IMR-90 (cell line): ENCODE results near the gene RAP1GAP2. TPM values are rescaled to one million over a fixed set of nuclear protein-coding genes. Genes with fewer than 3 reads are reported as not detected.

Experiments used
- ATAC-seq: fragments of 200-7000 bp; cut with Tn5 transposase; 2 replicates; pipeline ENCODE4 v1.9.1; 2020; ENCODE audit warnings: low read depth, mild to moderate bottlenecking, moderate library complexity
- BruUV-seq: library from RNA; stranded (reverse); fragments of 400-500 nt; replicated peaks from 2 replicates; lab custom pipeline; 2021; lab: Mats Ljungman, UMichigan
- CTCF ChIA-PET: fragments of 300-600 bp; formaldehyde crosslinking; extraction: SDS; loops from one replicate; lab custom pipeline; 2021; ENCODE audit warnings: antibody characterized with exemption; lab: Yijun Ruan, JAX
- POLR2A ChIA-PET: fragments of 300-600 bp; sonication (Branson Sonifier 250); formaldehyde crosslinking; loops from one replicate; lab custom pipeline; 2022; ENCODE audit warnings: antibody characterized with exemption; ENCODE audit not compliant: unreplicated experiment; lab: Charles Lee
- DNase-seq: peaks from one replicate; pipeline ENCODE4 v3.0.0; 2013
- H2AFZ ChIP-seq: replicated peaks from 2 replicates; pipeline ENCODE3; 2013; ENCODE audit warnings: low read length, mild to moderate bottlenecking; ENCODE audit not compliant: poor library complexity
- H2AK5ac ChIP-seq: 2 replicates; pipeline ENCODE4 v1.6.1; 2013; ENCODE audit warnings: low read depth, low read length, inconsistent platforms
- H2AK9ac ChIP-seq: replicated peaks from 2 replicates; pipeline ENCODE3; 2013; ENCODE audit warnings: mild to moderate bottlenecking, low read depth, low read length, moderate library complexity; ENCODE audit not compliant: poor library complexity
- H2BK120ac ChIP-seq: 2 replicates; pipeline ENCODE4 v1.6.1; 2013; ENCODE audit warnings: low read depth, low read length, inconsistent platforms
- H2BK15ac ChIP-seq: 3 replicates; pipeline ENCODE4 v1.6.1; 2013; ENCODE audit warnings: low read depth, low read length, inconsistent platforms
- H2BK20ac ChIP-seq: 2 replicates; pipeline ENCODE4 v1.6.1; 2013; ENCODE audit warnings: low read depth, mild to moderate bottlenecking, inconsistent platforms, low read length, moderate library complexity
- H2BK5ac ChIP-seq: 2 replicates; pipeline ENCODE4 v1.6.1; 2013; ENCODE audit warnings: mild to moderate bottlenecking, low read depth, low read length, inconsistent platforms; ENCODE audit not compliant: poor library complexity, severe bottlenecking
- H3K14ac ChIP-seq: replicated peaks from 2 replicates; pipeline ENCODE4 v1.6.1; 2013; ENCODE audit warnings: low read depth, low read length, inconsistent platforms
- H3K18ac ChIP-seq: 2 replicates; pipeline ENCODE4 v1.6.1; 2013; ENCODE audit warnings: low read depth, low read length, control low read depth
- H3K23ac ChIP-seq: 2 replicates; pipeline ENCODE4 v1.6.1; 2013; ENCODE audit warnings: low read depth, low read length, inconsistent platforms
- H3K27ac ChIP-seq: 2 replicates; pipeline ENCODE4 v1.5.1; 2013; ENCODE audit warnings: mild to moderate bottlenecking, control low read depth, low read length; ENCODE audit not compliant: insufficient read depth
- H3K27me3 ChIP-seq: 2 replicates; pipeline ENCODE4 v1.6.1; 2013; ENCODE audit warnings: low read length; ENCODE audit not compliant: control insufficient read depth, insufficient read depth
- H3K36me3 ChIP-seq: 2 replicates; pipeline ENCODE4 v1.6.1; 2013; ENCODE audit warnings: low read length, mixed read lengths; ENCODE audit not compliant: control insufficient read depth, insufficient read depth
- H3K4ac ChIP-seq: 2 replicates; pipeline ENCODE4 v1.6.1; 2013; ENCODE audit warnings: low read depth, low read length, inconsistent platforms
- H3K4me1 ChIP-seq: 2 replicates; pipeline ENCODE4 v1.6.1; 2013; ENCODE audit warnings: low read length, mixed read lengths; ENCODE audit not compliant: control insufficient read depth, insufficient read depth
- H3K4me2 ChIP-seq: 2 replicates; pipeline ENCODE4 v1.6.1; 2013; ENCODE audit warnings: low read depth, mild to moderate bottlenecking, control low read depth, low read length, moderate library complexity
- H3K4me3 ChIP-seq: 2 replicates; pipeline ENCODE4 v1.5.1; 2013; ENCODE audit warnings: low read depth, mild to moderate bottlenecking, control low read depth, low read length, moderate library complexity; ENCODE audit not compliant: insufficient read depth
- H3K56ac ChIP-seq: 2 replicates; pipeline ENCODE4 v1.6.1; 2013; ENCODE audit warnings: low read length, inconsistent platforms; ENCODE audit not compliant: insufficient read depth; ENCODE audit errors: extremely low read depth
- H3K79me1 ChIP-seq, 2 experiments: 2 replicates each; pipeline ENCODE4 v1.6.1; 2013; ENCODE audit warnings: low read length in 2 of 2, inconsistent platforms in 1 of 2, low read depth in 1 of 2
- H3K9ac ChIP-seq: 2 replicates; pipeline ENCODE4 v1.6.1; 2013; ENCODE audit warnings: low read depth, low read length, control low read depth
- H3K9me1 ChIP-seq: 2 replicates; pipeline ENCODE4 v1.6.1; 2013; ENCODE audit warnings: low read length, inconsistent platforms; ENCODE audit not compliant: insufficient read depth
- H3K9me3 ChIP-seq: 2 replicates; pipeline ENCODE4 v1.6.1; 2013; ENCODE audit warnings: low read length; ENCODE audit not compliant: control insufficient read depth, insufficient read depth
- H4K20me1 ChIP-seq: 2 replicates; pipeline ENCODE4 v1.6.1; 2013; ENCODE audit warnings: low read length, inconsistent platforms; ENCODE audit not compliant: insufficient read depth
- H4K5ac ChIP-seq: 2 replicates; pipeline ENCODE4 v1.6.1; 2013; ENCODE audit warnings: mild to moderate bottlenecking, low read depth, low read length, control low read depth
- H4K8ac ChIP-seq, 2 experiments: 2 replicates each; pipeline ENCODE4 v1.6.1; 2013; ENCODE audit warnings: low read depth in 2 of 2, low read length in 2 of 2, control low read depth in 1 of 2, inconsistent platforms in 1 of 2
- H4K91ac ChIP-seq: 2 replicates; pipeline ENCODE4 v1.6.1; 2013; ENCODE audit warnings: low read depth, low read length, inconsistent platforms; ENCODE audit not compliant: insufficient read depth
- BHLHE40 ChIP-seq: fragments of 150-350 bp; IDR thresholded peaks from 2 replicates; pipeline ENCODE4 v1.6.1; 2016; ENCODE audit warnings: mild to moderate bottlenecking, low read depth, low read length
- CEBPB ChIP-seq: IDR thresholded peaks from 2 replicates; pipeline ENCODE4 v1.6.1; 2012; ENCODE audit warnings: low read depth, low read length, improper control_type of control experiment
- CHD1 ChIP-seq: IDR thresholded peaks from 2 replicates; pipeline ENCODE4 v1.6.1; 2012; ENCODE audit warnings: low read depth, low read length, improper control_type of control experiment
- FOS ChIP-seq: fragments of 150-350 bp; IDR thresholded peaks from 2 replicates; pipeline ENCODE4 v1.6.1; 2016; ENCODE audit warnings: low read depth, low read length
- MAFK ChIP-seq: IDR thresholded peaks from 2 replicates; pipeline ENCODE4 v1.6.1; 2012; ENCODE audit warnings: low read depth, low read length, improper control_type of control experiment
- MAZ ChIP-seq: IDR thresholded peaks from 2 replicates; pipeline ENCODE4 v1.6.1; 2012; ENCODE audit warnings: low read depth, mild to moderate bottlenecking, low read length, improper control_type of control experiment, moderate library complexity, borderline replicate concordance
- MXI1 ChIP-seq: IDR thresholded peaks from 2 replicates; pipeline ENCODE4 v1.6.1; 2012; ENCODE audit warnings: low read depth, mild to moderate bottlenecking, low read length, moderate library complexity, borderline replicate concordance
- NFE2L2 ChIP-seq: fragments of 150-350 bp; IDR thresholded peaks from 2 replicates; pipeline ENCODE4 v1.6.1; 2016; ENCODE audit warnings: low read depth, mild to moderate bottlenecking, low read length
- POLR2A ChIP-seq: IDR thresholded peaks from 2 replicates; pipeline ENCODE4 v1.6.1; 2012; ENCODE audit warnings: mild to moderate bottlenecking, low read depth, low read length
- RAD21 ChIP-seq: IDR thresholded peaks from 2 replicates; pipeline ENCODE4 v1.6.1; 2012; ENCODE audit warnings: low read length, improper control_type of control experiment
- RCOR1 ChIP-seq: IDR thresholded peaks from 2 replicates; pipeline ENCODE4 v1.6.1; 2012; ENCODE audit warnings: mild to moderate bottlenecking, low read length, improper control_type of control experiment; ENCODE audit not compliant: insufficient replicate concordance
- RFX5 ChIP-seq: IDR thresholded peaks from 2 replicates; pipeline ENCODE4 v1.8.0; 2012; ENCODE audit warnings: low read depth, mild to moderate bottlenecking, low read length, moderate library complexity
- SMC3 ChIP-seq: fragments of 150-350 bp; IDR thresholded peaks from 2 replicates; pipeline ENCODE4 v1.6.1; 2016; ENCODE audit warnings: low read depth, mild to moderate bottlenecking, antibody characterized with exemption, low read length, moderate library complexity
- WGBS, 2 experiments: methylation state at CpG; one replicate each; pipeline versions ENCODE4 v1.1.5 to v1.1.7; 2013; ENCODE audit warnings: missing lambda C conversion rate in 2 of 2; ENCODE audit not compliant: insufficient read length in 1 of 2; ENCODE audit errors: extremely low coverage in 2 of 2; 5-methylcytosine and 5-hydroxymethylcytosine counted together
- dilution Hi-C: fragments of 300-500 bp; cut with HindIII; formaldehyde crosslinking; loops from one replicate; pipeline ENCODE4 v1.14.3; 2018; ENCODE audit warnings: low sequenced_read_pairs; ENCODE audit not compliant: unreplicated experiment
- in situ Hi-C: fragments of 300-500 bp; cut with MboI; formaldehyde crosslinking; loops from 3 replicates; pipeline ENCODE4 v1.14.3; 2019; ENCODE audit warnings: low sequenced_read_pairs, inconsistent platforms, mixed read lengths
- intact Hi-C: fragments of 100-400 bp; cut with micrococcal nuclease; formaldehyde crosslinking; loops from 2 replicates; pipeline ENCODE4 v1.10.0; 2022
- polyA plus RNA-seq, 3 experiments: library from polyadenylated mRNA; depleted of rRNA; stranded (reverse); fragments of >200 nt; gene quantifications; 2 replicates each; pipeline ENCODE4 v1.2.3, GENCODE V29; 2012; ENCODE audit warnings: low replicate concordance in 1 of 3
- total RNA-seq: library from RNA; depleted of rRNA; stranded (reverse); fragments of >200 nt; gene quantifications from 2 replicates; pipeline ENCODE4 v1.2.3, GENCODE V29; 2012
- TF ChIP-seq, protein P1 (sequence below): fragments of 150-350 bp; IDR thresholded peaks from 2 replicates; pipeline ENCODE4 v1.6.1; 2017; ENCODE audit warnings: mild to moderate bottlenecking, antibody characterized with exemption, low read length, low read depth
- TF ChIP-seq, protein P2 (sequence below): conservative IDR thresholded peaks from 2 replicates; pipeline ENCODE4 v1.5.1; 2012; ENCODE audit warnings: mild to moderate bottlenecking, low read depth, low read length, improper control_type of control experiment

Gene RAP1GAP2
- total and polyA plus RNA-seq, 2 of the 4 experiments (the other 2 are of a cell fraction), result 5.7 to 7.5 TPM

DNA sequence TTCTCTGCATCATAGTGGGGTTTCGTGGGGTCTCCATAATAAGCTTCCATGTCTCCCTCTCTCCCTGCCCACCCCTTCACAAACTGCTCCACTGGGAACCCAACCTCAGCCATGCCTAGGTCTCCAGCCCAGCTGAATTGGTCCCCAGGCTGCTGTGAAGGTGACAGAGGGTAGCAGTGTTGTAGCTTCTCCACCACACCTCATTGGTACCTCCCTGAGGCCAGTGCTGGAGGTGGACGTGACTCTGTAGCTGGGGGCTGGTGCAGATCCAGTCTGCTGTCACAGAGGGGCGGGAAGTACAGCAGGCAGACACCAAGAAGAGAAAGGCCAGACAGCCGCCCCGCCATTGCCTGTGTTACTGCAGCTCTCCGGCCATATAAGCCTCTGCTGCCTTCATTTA lies 185.1 kb downstream of the RAP1GAP2 start:
- H4K91ac ChIP-seq, result no peak overlapping the region
- POLR2A ChIA-PET, result no interaction called here
- dilution Hi-C loops, result no loop called here
- no peak overlapping the region for H3K9ac ChIP-seq
- no peak overlapping the region for H3K4me2 ChIP-seq
- 0 out of 2 replicates have a peak overlapping the region, but pooled peaks have one; percentile 15 for H2AK5ac ChIP-seq
- H3K27ac ChIP-seq, result no peak overlapping the region
- H3K18ac ChIP-seq, result no peak overlapping the region
- no peak overlapping the region for H3K4ac ChIP-seq
- no peak overlapping the region for H2BK5ac ChIP-seq
- no peaks in the 10 kb centered on the region for H4K20me1 ChIP-seq
- 0 out of 4 replicates have a peak, but pooled peaks cover 0 to 4% of the 10 kb centered on the region in 2 experiments for H3K79me1 ChIP-seq
- H2AFZ ChIP-seq, result no peak overlapping the region
- CTCF ChIA-PET, result no interaction called here
- intact Hi-C loops, result no loop called here
- H3K4me1 ChIP-seq, result peaks cover 2% of the 10 kb centered on the region; the same call in 1 of the 2 replicates
- H3K14ac ChIP-seq, result no peak overlapping the region
- H2BK120ac ChIP-seq, result no peak overlapping the region
- WGBS, 2 experiments, result 75% methylated on average over 4 of the region's 6 CpGs; no CpG with 5 or more reads in 1 of the 2 experiments
- ATAC-seq (no peak), DNase-seq (no peak)
- no peak overlapping the region for H2BK15ac ChIP-seq
- H3K23ac ChIP-seq, result no peak overlapping the region
- H2BK20ac ChIP-seq, result no peak overlapping the region
- no peaks in the 10 kb centered on the region for H3K27me3 ChIP-seq
- in situ Hi-C loops, result no loop called here
- no peaks in the 10 kb centered on the region for H3K9me1 ChIP-seq
- H3K9me3 ChIP-seq, result no peaks in the 10 kb centered on the region
- no TSS peak for BruUV-seq
- TF ChIP-seq POLR2A (no peak), MAZ (no peak), MXI1 (no peak), RAD21 (no peak), RCOR1 (no peak), RFX5 (no peak), BHLHE40 (no peak), MAFK (no peak), CEBPB (no peak), CHD1 (no peak), NFE2L2 (no peak), SMC3 (no peak), FOS (no peak)
- TF ChIP-seq, protein P1, sequence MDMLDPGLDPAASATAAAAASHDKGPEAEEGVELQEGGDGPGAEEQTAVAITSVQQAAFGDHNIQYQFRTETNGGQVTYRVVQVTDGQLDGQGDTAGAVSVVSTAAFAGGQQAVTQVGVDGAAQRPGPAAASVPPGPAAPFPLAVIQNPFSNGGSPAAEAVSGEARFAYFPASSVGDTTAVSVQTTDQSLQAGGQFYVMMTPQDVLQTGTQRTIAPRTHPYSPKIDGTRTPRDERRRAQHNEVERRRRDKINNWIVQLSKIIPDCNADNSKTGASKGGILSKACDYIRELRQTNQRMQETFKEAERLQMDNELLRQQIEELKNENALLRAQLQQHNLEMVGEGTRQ, result no peak
- TF ChIP-seq, protein P2, sequence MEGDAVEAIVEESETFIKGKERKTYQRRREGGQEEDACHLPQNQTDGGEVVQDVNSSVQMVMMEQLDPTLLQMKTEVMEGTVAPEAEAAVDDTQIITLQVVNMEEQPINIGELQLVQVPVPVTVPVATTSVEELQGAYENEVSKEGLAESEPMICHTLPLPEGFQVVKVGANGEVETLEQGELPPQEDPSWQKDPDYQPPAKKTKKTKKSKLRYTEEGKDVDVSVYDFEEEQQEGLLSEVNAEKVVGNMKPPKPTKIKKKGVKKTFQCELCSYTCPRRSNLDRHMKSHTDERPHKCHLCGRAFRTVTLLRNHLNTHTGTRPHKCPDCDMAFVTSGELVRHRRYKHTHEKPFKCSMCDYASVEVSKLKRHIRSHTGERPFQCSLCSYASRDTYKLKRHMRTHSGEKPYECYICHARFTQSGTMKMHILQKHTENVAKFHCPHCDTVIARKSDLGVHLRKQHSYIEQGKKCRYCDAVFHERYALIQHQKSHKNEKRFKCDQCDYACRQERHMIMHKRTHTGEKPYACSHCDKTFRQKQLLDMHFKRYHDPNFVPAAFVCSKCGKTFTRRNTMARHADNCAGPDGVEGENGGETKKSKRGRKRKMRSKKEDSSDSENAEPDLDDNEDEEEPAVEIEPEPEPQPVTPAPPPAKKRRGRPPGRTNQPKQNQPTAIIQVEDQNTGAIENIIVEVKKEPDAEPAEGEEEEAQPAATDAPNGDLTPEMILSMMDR, result no peak
- peak overlapping the region; percentile 23 for H2AK9ac ChIP-seq
- H3K56ac ChIP-seq, result no peak overlapping the region
- no peak overlapping the region for H3K4me3 ChIP-seq
- no peak overlapping the region for H4K5ac ChIP-seq
- no peaks in the 10 kb centered on the region for H3K36me3 ChIP-seq
- no peak overlapping the region for H4K8ac ChIP-seq
